Measurements from ENCODE around the gene ENTR1. TPM values are rescaled to one million over a fixed set of nuclear protein-coding genes. Genes with fewer than 3 reads are reported as not detected.

Gene ENTR1
- total RNA-seq, 1 experiment from 2014 or later = 90.8 TPM

GRCh38 chr9:136453326-136453725, 42.9 kb upstream of the ENTR1 start:
- H3K4me1 ChIP-seq (ENCODE audit: control insufficient read depth, insufficient read depth, low read length) = no peaks in the 10 kb centered on the region
- intact Hi-C loops (cut with micrococcal nuclease; ENCODE audit: unreplicated experiment) = no loop called here
- CTCF ChIA-PET = interaction anchor here (0.7 kb wide), 2 partner anchors 30 to 347 kb away, joined by 3 to 4 read pairs; no protein-coding TSS in a partner anchor
- no peaks in the 10 kb centered on the region for H3K27me3 ChIP-seq (ENCODE audit: control insufficient read depth, insufficient read depth, low read length)
- in situ Hi-C loops (cut with HindIII; ENCODE audit: low pct_unique_long_range_greater_than_20kb, low sequenced_read_pairs) = no loop called here
- POLR2A ChIA-PET = no interaction called here
- no TSS peak for BruUV-seq (replicated peaks)
- TF ChIP-seq TCF7L2 (IDR thresholded peaks at IDR 0.05; ENCODE audit: low read depth, low read length) (no peak), CTCF (IDR thresholded peaks at IDR 0.05) (no peak), REST (IDR thresholded peaks at IDR 0.05; ENCODE audit: insufficient read depth in 1 of 2, low read depth in 2 of 2, low read length in 1 of 2) (no peak), SIN3A (IDR thresholded peaks at IDR 0.05; ENCODE audit: borderline replicate concordance, insufficient read depth, low read depth, low read length) (no peak), POLR2AphosphoS5 (IDR thresholded peaks at IDR 0.05; ENCODE audit: low read depth, low read length) (no peak)
- no peak overlapping the region for H3K4me3 ChIP-seq (ENCODE audit: low read depth in 2 of 2, low read length in 2 of 2)
- H3K36me3 ChIP-seq (ENCODE audit: control insufficient read depth, insufficient read depth, low read length) = no peaks in the 10 kb centered on the region
- ATAC-seq (no peak), DNase-seq (ENCODE audit: low read depth, low spot score) (no peak)
- H3K27ac ChIP-seq (ENCODE audit: low read length) = no peak overlapping the region
- H3K9me3 ChIP-seq (ENCODE audit: control insufficient read depth, insufficient read depth, low read depth, low read length) = no peaks in the 10 kb centered on the region

GRCh38 chr9:136451221-136451877, 40.9 kb upstream of the ENTR1 start:
- in situ Hi-C loops (cut with HindIII; ENCODE audit: low pct_unique_long_range_greater_than_20kb, low sequenced_read_pairs) (no loop called here), intact Hi-C loops (cut with micrococcal nuclease; ENCODE audit: unreplicated experiment) (no loop called here)
- no peaks in the 10 kb centered on the region for H3K4me1 ChIP-seq (ENCODE audit: control insufficient read depth, insufficient read depth, low read length)
- H3K27ac ChIP-seq (ENCODE audit: low read length) = no peak overlapping the region
- no peak for TF ChIP-seq POLR2AphosphoS5 (IDR thresholded peaks at IDR 0.05; ENCODE audit: low read depth, low read length)
- no peak for TF ChIP-seq REST (IDR thresholded peaks at IDR 0.05; ENCODE audit: insufficient read depth in 1 of 2, low read depth in 2 of 2, low read length in 1 of 2)
- no peak for TF ChIP-seq TCF7L2 (IDR thresholded peaks at IDR 0.05; ENCODE audit: low read depth, low read length)
- TF ChIP-seq CTCF (IDR thresholded peaks at IDR 0.05) = no peak
- TF ChIP-seq SIN3A (IDR thresholded peaks at IDR 0.05; ENCODE audit: borderline replicate concordance, insufficient read depth, low read depth, low read length) = no peak
- ATAC-seq = no peak
- H3K27me3 ChIP-seq (ENCODE audit: control insufficient read depth, insufficient read depth, low read length) = no peaks in the 10 kb centered on the region
- CTCF ChIA-PET = no interaction called here
- no peak for DNase-seq (ENCODE audit: low read depth, low spot score)
- 0 out of 2 replicates have a peak, but pooled peaks cover 6% of the 10 kb centered on the region for H3K36me3 ChIP-seq (ENCODE audit: control insufficient read depth, insufficient read depth, low read length)
- H3K9me3 ChIP-seq (ENCODE audit: control insufficient read depth, insufficient read depth, low read depth, low read length) = no peaks in the 10 kb centered on the region
- POLR2A ChIA-PET = interaction anchor here (0.6 kb wide), 2 partner anchors 11 to 30 kb away, joined by 4 to 18 read pairs; no protein-coding TSS in a partner anchor
- H3K4me3 ChIP-seq (ENCODE audit: low read depth in 2 of 2, low read length in 2 of 2) = no peak overlapping the region
- no TSS peak for BruUV-seq (replicated peaks)
